Measurements from ENCODE around the gene NCBP2.
A peak's percentile ranks its signal among the peaks of the same experiment; 100 is the strongest.

Gene NCBP2

GRCh38 chr3:196941729-196942225, 551 bp downstream of the NCBP2 start:
- DNase-seq (ENCODE audit: low read depth), result peak; percentile 32

- no peak for DNase-seq (ENCODE audit: low read depth)
Measured at GRCh38 chr3:196938576-196938975, 3.8 kb downstream of the NCBP2 start.

DNA sequence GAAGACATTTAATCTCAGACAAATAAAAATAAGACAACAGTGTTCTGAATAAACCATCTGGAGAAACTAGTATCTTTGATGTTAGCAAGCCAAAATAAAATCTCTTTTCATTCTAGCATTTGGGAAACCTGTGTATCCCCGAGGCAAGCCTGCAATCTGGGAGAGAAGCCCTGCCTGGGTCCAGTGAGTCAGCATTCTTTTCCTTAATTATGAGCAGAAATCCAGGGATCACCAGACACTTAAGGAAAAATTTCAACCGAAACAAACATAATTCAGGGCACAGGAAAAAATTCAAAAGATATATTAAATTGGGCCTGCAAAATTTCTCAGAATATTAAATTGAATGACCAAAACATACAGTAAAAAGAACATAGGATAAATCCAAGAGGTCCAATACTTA, 4.2 kb downstream of the NCBP2 start:
- no peak for DNase-seq (ENCODE audit: low read depth)

DNA sequence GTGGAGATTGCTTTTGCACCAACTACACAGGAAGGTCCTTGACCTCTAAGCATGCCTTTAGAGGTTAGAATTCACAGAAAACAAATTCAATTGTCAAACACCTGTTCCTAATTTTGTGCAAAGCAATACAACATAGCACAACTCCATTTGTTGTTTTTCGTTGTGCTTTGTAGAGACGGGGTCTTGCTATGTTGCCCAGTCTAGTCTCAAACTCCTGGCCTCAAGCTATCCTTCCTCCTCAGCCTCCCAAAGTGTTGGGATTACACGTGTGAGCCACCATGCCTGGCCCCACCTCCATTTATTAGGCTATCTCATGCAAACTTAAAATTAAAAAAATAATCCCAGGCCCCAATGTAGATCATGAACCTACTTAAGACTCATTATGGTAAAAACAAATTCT, 6.0 kb downstream of the NCBP2 start:
- no peak for DNase-seq (ENCODE audit: low read depth)

DNA sequence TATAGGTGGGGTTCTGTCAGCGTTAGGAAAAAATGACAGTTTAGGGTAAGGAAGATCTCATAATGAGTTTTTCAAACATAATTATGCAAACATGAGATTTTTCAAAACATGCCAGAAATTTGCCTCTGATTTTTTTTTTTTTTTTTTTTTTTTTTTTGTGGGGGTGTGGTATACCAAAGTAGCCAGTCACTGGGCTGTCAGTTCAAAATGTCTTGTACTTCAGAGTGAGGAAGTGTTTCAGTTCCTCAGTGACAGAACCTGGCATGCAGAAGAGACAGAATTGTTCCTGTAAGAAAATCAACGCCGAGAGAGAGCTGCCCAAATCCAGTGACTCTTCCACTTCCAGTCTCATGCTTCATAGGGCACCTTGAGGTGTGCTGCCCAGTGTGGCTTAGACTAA, 9.7 kb downstream of the NCBP2 start:
- DNase-seq (ENCODE audit: low read depth), result no peak

DNA sequence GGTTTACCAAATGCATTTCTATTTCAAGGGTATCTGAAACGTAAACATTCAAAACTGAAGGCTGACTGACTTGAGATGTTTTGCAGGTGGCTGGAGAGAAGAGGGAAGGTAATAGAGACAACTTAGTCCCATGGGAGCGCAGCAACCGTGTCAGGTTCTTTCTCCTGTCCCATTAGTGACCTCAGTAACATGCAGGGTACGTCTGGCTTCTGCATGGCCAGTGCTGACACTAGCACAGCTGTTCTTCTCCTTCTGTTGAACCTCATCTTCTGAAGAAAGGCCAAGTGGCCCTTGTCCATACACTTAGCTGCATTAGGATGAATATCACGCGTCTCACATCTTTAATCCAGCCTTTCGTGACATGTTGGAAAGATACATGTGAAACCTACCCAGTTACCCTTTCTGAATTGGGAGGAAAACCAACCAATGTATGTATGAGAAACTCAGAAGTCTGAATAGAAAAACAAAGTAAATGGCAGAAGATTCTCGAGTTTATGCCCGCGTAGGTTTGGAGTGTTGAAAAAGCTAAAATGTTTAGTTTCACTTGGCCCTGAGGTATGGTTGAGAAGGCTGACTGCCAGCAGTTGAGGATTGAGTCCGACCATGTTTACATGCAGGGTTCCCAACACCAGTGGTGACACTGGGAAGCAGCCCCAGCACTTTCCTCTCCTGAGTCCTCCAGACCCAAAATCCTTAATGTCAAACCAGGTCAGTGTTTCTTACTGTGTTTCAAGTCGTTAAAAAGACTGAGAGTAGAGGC, 10.3 kb downstream of the NCBP2 start:
- DNase-seq (ENCODE audit: low read depth), result no peak

DNA sequence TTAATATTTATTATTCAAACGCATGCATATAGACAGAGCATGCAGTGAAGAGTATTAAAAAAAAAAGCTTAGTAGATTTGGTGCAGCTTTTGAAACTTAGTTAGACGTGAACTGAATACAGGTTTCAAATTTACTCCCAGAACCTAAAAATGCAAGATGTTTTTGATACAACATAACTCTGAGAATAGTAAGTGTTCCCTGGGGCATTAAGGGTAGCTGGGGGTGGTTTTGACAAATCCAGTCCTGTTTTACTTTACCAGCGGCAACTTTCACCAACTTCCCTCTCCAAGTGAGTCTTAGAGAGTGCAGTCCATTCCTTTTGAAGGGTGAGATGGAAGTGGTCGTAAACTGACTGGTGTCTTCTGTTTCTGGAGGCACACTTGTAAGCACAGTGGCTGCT, 11.2 kb downstream of the NCBP2 start:
- DNase-seq (ENCODE audit: low read depth), result no peak

DNA sequence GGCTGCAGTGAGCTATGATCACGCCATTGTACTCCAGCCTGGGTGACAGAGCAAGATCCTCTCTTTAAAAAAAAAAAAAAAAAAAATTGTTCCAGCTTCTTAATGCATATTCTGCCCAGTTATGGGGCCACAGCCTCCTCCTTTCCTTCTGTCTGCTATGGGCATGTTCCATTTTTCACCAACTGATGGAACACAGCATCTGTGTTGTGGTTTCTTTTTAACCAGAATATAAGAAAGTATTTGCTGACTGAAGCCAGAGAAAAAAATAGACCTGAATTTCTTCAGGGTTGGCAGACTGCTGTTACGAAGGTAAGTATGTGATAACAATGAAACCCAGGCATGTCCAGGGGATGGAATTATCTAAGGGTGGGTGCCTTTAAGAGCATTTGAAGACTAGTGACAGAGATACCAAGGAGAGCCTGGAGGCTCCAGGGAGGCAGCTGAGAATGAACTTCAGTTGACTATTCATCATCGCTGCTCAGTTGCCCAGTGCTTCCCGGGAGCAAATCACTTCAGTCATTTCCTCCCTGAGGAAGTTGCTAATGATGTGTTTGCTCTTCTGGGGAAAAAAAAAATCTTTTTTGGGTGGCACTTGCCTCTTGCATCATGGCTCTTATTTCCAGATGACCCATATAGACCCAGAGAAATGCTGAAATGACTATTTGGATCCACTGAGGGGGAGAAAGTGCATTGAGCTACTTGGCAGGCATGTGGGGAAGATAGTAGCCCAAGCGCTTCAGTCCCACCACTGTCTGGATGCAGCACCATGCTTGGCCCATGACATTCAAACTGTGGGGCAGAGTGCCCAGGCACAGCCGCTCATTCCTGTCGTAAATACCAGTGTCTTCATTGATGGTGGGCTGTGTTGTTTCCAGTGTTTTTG, 14.5 kb downstream of the NCBP2 start:
- no peak for DNase-seq (ENCODE audit: low read depth)

GRCh38 chr3:196920733-196921132, 21.6 kb downstream of the NCBP2 start:
- no peak for DNase-seq (ENCODE audit: low read depth)

DNA sequence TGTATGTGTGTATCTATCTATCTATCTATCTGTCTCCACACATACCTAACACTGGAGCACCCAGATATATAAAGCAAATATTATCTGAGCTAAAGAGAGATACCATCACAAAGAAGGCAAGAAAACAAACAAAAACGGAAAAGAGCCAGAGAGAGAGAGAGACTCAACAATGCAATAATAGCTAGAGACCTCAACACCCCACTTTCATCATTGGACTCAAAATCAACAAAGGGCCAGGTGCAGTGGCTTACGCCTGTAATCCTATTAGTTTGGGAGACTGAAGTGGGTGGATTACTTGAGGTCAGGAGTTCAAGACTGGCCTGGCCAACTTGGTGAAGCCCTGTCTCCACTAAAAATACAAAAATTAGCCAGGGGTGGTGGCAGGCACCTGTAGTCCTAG, 23.4 kb downstream of the NCBP2 start:
- DNase-seq (ENCODE audit: low read depth), result no peak

DNA sequence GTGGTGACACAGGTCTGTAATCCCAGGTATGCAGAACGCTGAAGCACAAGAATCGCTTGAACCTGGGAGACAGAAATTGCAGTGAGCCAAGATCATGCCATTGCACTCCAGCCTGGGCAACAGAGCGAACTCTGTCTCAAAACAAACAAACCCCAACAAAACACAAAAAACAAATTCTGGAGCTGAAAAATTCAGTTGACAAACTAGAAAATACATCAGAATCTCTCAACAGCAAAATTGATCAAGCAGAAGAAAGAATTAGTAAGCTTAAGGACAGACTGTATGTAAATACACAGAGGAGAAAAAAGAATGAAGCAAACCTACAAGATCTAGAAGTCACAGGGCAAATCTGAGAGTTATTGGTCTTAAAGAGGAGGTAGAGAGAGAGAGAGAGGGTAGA, 25.3 kb downstream of the NCBP2 start:
- no peak for DNase-seq (ENCODE audit: low read depth)

DNA sequence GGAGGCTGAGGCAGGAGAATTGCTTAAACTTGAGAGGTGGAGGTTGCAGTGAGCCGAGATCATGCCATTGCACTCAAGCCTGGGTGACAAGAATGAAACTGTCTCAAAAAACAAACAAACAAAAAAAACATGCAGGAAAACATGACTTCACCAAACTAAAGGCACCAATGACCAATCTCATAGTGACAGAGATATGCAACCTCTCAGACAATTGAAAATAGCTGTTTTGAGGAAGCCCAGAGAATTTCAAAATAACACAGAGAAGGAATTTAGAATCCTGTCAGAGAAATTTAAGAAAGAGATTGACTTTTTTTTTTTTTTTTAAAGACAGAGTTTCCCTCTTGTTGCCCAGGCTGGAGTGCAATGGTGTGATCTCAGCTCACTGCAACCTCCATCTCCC, 26.1 kb downstream of the NCBP2 start:
- no peak for DNase-seq (ENCODE audit: low read depth)

DNA sequence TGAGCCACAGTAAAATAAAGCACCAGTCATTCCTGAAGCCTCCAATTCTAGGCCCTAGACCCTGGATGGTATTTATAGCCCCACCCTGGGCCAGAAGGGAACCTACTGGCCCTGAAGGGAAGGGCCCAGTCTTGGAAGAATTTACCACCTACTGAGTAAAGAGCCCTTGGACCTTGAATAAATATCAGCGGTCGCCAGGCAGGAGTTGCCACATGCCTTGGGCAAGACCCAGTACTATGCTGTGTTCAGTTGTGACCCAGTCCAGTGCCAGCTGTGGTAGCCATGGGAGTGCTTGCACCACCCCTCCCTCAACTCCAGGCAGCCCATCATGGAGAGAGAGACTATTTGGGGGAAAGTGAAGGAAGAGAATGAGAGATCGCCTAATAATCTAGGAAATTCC, 27.0 kb downstream of the NCBP2 start:
- DNase-seq (ENCODE audit: low read depth), result no peak

- DNase-seq (ENCODE audit: low read depth), result no peak
Measured at GRCh38 chr3:196914866-196915265, 27.5 kb downstream of the NCBP2 start.

DNA sequence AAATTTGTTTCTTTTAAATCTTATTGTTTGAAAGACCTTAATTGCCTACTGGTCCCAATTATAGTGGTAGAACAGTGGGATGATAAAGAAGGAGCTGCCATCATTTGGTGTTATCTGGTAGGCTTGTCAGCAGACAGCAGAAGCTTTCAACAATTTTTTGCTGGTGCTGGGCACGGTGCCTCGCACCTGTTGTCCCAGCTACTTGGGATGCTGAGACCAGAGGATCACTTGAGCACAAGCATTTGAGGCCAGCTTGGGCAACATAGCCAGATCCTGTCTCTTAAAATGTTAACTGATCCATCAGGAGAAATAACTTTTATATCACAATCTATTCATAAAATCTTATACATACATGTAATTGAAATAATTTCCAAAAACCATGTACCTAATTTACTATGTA, 38.6 kb downstream of the NCBP2 start:
- no peak for DNase-seq (ENCODE audit: low read depth)

DNA sequence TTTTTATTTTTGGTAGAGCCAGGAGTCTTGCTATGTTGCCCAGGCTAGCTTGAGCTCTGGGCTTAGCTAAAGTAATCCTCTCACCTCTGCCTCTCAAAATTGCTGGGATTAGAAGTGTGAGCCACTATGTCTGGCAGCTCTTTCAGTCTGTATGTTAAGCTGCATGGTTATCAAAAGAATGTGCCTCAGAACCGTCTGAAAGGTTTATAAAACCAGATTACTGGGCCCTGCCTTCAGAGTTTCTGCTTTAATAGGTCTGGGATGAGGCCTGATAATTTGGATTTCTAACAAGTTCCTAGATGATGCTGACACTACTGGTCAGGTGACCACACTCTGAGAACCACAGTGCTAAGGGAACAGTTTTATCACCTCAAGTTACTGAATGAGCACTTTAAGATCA, 40.0 kb downstream of the NCBP2 start:
- no peak for DNase-seq (ENCODE audit: low read depth)

GRCh38 chr3:196901768-196902167, 40.6 kb downstream of the NCBP2 start:
- DNase-seq (ENCODE audit: low read depth), result no peak

DNA sequence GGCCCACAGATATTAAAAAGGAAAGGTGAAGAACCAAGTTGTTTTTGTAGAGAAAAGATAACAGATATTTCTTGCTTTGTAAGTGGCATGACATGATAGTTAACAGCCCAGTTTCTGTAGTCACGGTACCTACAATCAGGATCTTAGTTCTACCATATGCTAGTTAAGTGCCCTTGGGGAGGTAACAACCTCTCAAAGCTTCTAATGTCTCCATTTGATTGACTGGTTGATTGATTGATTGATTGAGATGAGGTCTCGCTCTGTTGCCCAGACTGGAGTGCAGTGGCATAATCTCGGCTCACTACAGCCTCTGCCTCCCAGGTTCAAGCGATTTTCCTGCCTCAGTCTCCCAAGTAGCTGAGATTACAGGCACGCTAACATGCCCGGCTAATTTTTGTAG, 46.1 kb downstream of the NCBP2 start:
- no peak for DNase-seq (ENCODE audit: low read depth)

GRCh38 chr3:196894557-196895295, 47.6 kb downstream of the NCBP2 start:
- no peak for DNase-seq (ENCODE audit: low read depth)

DNA sequence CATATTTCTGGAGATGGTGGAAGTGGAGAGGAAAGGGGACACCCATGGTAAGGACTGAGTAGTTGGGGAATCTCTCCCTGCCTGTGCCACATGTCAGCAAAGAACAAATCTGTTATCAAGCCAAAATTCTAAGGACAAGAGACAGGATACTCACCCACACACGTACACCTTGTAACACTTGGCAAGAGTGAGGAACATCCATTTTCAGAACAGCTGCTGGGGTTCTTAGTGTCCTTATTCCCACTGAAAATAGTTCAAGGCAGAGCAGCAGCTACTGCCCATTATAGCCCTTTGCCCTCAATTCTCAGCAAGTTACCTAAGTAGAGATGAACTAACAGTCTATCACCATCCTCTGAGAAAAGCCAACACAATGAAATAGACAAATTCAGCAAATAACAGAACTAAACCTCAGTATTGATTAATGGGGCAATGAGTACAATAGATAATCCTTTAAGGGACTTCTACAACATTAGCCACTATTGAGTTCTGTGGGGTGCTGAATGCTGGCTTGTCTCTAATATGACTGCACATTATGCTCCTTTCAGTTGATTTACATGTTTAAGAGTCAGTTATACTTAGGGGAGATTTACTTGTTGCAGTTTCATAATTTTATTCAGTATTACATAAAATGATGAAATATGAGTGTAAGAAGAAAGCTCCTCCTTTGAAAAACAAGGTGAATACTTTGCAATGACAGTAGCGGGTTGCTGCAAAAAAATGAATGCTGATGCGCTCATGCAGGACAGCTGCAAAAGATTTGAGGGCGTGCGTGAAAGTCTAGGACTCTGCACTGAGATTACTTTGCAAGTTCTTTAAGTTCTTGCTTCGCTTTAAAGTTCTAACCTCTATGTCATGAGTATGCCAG, 52.3 kb downstream of the NCBP2 start:
- DNase-seq (ENCODE audit: low read depth), result no peak

DNA sequence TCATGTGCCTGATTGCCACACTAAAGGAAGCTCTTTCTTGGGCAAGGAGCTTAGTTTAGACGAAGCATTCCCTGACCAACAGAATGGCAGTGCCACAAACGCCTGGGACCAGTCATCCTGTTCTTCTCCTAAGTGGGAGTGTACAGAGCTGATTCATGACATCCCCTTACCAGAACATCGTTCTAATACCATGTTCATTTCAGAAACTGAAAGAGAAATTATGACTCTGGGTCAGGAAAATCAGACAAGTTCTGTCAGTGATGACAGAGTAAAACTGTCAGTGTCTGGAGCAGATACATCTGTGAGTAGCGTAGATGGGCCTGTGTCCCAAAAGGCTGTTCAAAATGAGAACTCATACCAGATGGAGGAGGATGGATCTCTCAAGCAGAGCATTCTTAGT, 56.2 kb downstream of the NCBP2 start:
- DNase-seq (ENCODE audit: low read depth), result no peak

Data from CMK (cell line).